GM12891 (cell line): ENCODE results near the gene SHISA9.

ENCODE experiments used
- DNase-seq: peaks from one replicate; pipeline ENCODE4 v3.0.0; 2011; ENCODE audit warnings: low spot score; ENCODE audit not compliant: insufficient read length
- FAIRE-seq: peaks from 2 replicates; lab custom pipeline; 2011; peaks lifted over from hg19 to GRCh38; lab: Jason Lieb, UNC
- PAX5 ChIP-seq: IDR thresholded peaks from 2 replicates; pipeline ENCODE4 v1.6.1; 2011; ENCODE audit warnings: low read length, moderate library complexity, mild to moderate bottlenecking; ENCODE audit not compliant: insufficient read depth, severe bottlenecking
- POLR2A ChIP-seq: IDR thresholded peaks from 2 replicates; pipeline ENCODE4 v1.6.1; 2011; ENCODE audit warnings: low read depth, low read length, control low read depth
- POLR2AphosphoS5 ChIP-seq: IDR thresholded peaks from 2 replicates; pipeline ENCODE4 v1.6.1; 2011; ENCODE audit warnings: low read depth, low read length, control low read depth
- POU2F2 ChIP-seq: IDR thresholded peaks from 2 replicates; pipeline ENCODE4 v1.6.1; 2011; ENCODE audit warnings: low read depth, mild to moderate bottlenecking, control low read depth, low read length, moderate library complexity
- SPI1 ChIP-seq: IDR thresholded peaks from 2 replicates; pipeline ENCODE4 v1.6.1; 2011; ENCODE audit warnings: low read depth, low read length, control low read depth
- TAF1 ChIP-seq: IDR thresholded peaks from 2 replicates; pipeline ENCODE4 v1.6.1; 2011; ENCODE audit warnings: low read depth, low read length, control low read depth

SHISA9 gene

DNA sequence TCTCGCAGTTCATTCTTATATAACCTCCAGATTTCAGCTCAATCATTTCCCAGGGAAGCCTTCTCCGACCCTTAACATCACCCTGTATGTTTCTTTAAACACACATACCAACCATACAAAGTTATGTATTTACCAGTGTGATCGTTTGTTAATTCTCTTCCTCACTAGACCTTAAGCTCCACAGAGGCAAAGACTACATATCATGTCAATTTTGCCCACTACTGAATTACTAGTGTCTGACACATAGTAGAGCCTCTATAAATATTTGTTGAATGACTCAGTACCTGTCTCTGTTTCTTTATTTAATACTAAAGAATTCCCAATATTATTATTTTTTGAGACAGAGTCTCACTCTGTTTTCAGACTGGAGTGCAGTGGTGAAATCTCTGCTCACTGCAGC is 137.2 kb downstream of the SHISA9 start:
- FAIRE-seq (no peak), DNase-seq (no peak)
- no peak for TF ChIP-seq POU2F2
- TF ChIP-seq PAX5, result no peak
- TF ChIP-seq TAF1, result no peak
- no peak for TF ChIP-seq POLR2A
- TF ChIP-seq SPI1, result no peak
- no peak for TF ChIP-seq POLR2AphosphoS5

DNA sequence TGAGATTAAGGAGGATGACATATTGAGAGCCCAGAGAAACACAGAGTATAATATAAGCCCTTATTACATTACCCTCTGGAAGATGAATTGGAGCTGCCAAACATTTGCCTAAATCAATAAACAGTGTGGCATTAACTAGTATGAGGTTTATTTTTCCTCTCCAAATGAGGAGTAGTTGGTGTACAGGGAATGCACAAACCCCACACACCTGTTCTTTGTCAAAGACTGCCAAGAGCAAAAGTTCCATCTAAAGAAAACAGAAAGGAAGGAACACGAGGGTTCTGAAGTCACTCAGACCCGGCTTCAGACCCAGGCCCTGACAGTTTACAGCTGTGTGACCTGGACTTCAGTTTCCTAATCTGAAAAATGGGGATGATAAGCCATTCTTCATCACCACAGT is 138.1 kb downstream of the SHISA9 start:
- FAIRE-seq (no peak), DNase-seq (no peak)
- no peak for TF ChIP-seq POLR2AphosphoS5
- no peak for TF ChIP-seq POLR2A
- TF ChIP-seq POU2F2, result no peak
- TF ChIP-seq TAF1, result no peak
- TF ChIP-seq SPI1, result no peak
- no peak for TF ChIP-seq PAX5

- TF ChIP-seq TAF1 (no peak), SPI1 (no peak), POLR2A (no peak), POLR2AphosphoS5 (no peak), PAX5 (no peak), POU2F2 (no peak)
- no peak for FAIRE-seq
Observed at GRCh38 chr16:13041180-13041579, 139.8 kb downstream of the SHISA9 start.

DNA sequence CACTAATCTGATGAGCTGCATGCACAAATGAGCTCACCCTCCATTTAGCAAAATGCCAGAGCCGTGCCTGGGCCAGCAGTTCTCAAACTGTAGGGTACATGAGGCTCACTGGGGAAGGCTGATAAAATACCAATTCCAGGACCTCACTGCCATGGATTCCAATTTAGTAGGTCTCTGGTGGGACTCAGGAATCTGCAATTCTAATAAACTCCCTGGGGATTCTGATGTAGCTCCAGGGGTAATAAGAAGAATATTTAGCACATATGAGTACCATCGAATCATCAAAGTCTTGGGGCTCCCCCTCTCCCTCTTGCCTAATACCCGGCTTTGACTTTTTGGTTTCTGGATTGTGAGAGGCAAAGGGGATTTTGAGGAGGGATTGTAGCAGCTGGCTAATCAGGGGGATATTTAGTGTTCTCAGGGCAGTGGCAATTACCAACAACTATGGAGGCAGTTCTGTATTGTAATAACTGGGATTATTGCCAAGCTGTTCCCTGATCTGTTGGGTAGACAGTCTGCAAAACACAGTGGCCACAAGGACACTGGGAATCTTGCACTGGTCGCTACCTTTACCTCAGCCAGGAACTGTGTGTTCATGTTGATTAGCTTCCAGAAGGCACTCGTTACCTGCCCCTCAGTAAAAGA is 140.4 kb downstream of the SHISA9 start:
- FAIRE-seq (no peak), DNase-seq (no peak)
- TF ChIP-seq SPI1, result no peak

More at GRCh38 chr16:13041180-13041579, 139.8 kb downstream of the SHISA9 start:
- no peak for DNase-seq

DNA sequence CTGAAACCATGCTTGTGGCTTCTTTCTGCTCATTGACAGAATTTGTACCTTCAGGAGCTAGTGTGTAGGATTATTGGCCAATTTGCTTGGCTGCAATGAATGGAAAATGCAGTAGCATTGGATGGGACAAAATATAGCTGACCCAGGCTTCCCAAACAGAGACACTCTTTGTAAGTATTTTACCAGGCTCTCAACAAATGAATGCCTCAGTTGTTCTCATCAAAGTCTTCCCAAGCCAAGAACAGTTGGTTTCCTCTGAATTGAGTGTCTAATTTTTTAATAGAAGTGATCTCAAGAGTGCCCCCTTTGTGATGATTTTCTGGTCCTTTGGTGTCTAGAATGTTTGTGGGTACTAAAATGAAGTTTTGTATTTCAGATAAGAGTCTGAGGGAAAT is 140.9 kb downstream of the SHISA9 start:
- no peak for FAIRE-seq

GRCh38 chr16:13046061-13046821 is 144.8 kb downstream of the SHISA9 start:
- no peak for FAIRE-seq
- TF ChIP-seq TAF1 (no peak), POU2F2 (no peak), POLR2A (no peak), SPI1 (no peak), PAX5 (no peak), POLR2AphosphoS5 (no peak)
- no peak for DNase-seq

More for the DNA sequence above, 140.9 kb downstream of the SHISA9 start:
- TF ChIP-seq POLR2AphosphoS5 (no peak), POU2F2 (no peak), PAX5 (no peak), POLR2A (no peak), SPI1 (no peak), TAF1 (no peak)
- DNase-seq, result no peak

DNA sequence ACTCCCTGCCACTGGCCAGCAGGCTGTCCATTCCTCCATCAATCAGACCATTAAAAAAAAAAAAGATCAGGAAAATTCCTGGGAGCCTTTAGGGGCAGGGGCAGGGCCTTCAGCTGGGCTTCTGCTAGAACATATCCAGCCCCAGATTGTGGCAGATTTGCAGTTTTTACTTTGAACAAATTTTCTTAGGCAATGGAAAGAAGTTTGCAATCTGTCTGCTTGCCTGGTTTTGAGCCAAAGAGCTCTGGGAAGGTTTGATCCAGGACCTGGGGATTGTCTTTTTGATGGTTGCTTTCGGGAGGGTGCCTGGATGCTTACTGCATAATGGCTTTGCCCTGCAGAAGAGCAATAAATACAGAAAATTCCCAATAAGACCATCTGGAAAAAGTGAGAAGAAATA is 145.9 kb downstream of the SHISA9 start:
- no peak for FAIRE-seq
- TF ChIP-seq TAF1 (no peak), PAX5 (no peak), POLR2AphosphoS5 (no peak), SPI1 (no peak)
- no peak for DNase-seq

GRCh38 chr16:13049688-13050087 is 148.3 kb downstream of the SHISA9 start:
- TF ChIP-seq TAF1 (no peak), POLR2AphosphoS5 (no peak), PAX5 (no peak), POLR2A (no peak), POU2F2 (no peak), SPI1 (no peak)
- DNase-seq (no peak), FAIRE-seq (no peak)

DNA sequence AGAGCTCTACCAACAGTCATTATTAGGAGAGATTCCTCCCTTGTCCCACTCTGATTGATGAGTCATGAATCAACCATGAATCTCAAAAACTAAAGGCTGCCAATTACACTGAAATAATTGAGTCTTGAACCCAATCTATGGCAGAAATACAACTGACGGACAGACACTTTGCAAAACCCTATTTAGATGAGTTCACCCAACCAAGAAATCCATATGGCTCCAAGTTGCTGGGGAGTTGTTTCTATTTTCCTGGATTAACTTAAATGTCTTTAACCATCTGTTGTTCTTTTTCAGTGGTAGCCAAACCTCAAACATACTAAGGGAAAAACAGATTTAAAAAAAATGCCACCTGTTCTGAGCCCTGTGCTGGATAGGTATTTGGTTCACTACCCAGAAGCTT is 151.0 kb downstream of the SHISA9 start:
- FAIRE-seq, result no peak
- no peak for DNase-seq
- TF ChIP-seq POU2F2 (no peak), POLR2AphosphoS5 (no peak), TAF1 (no peak), PAX5 (no peak), SPI1 (no peak), POLR2A (no peak)

GRCh38 chr16:13055480-13055879 is 154.1 kb downstream of the SHISA9 start:
- no peak for DNase-seq

More at GRCh38 chr16:13055480-13055879, 154.1 kb downstream of the SHISA9 start:
- FAIRE-seq, result no peak
- no peak for TF ChIP-seq POLR2A
- no peak for TF ChIP-seq TAF1
- TF ChIP-seq SPI1, result no peak
- TF ChIP-seq POU2F2, result no peak
- no peak for TF ChIP-seq POLR2AphosphoS5
- no peak for TF ChIP-seq PAX5
